ENCODE measurements around the gene TCF25.
"Not testable (repeated sequence)": the region's sequence is repeated elsewhere in the genome, so short reads cannot be mapped to it uniquely, and the experiment has no call there.

TCF25 gene

GRCh38 chr16:89923640-89924296 lies 50.4 kb downstream of the TCF25 start:
- TF ChIP-seq, protein P1, sequence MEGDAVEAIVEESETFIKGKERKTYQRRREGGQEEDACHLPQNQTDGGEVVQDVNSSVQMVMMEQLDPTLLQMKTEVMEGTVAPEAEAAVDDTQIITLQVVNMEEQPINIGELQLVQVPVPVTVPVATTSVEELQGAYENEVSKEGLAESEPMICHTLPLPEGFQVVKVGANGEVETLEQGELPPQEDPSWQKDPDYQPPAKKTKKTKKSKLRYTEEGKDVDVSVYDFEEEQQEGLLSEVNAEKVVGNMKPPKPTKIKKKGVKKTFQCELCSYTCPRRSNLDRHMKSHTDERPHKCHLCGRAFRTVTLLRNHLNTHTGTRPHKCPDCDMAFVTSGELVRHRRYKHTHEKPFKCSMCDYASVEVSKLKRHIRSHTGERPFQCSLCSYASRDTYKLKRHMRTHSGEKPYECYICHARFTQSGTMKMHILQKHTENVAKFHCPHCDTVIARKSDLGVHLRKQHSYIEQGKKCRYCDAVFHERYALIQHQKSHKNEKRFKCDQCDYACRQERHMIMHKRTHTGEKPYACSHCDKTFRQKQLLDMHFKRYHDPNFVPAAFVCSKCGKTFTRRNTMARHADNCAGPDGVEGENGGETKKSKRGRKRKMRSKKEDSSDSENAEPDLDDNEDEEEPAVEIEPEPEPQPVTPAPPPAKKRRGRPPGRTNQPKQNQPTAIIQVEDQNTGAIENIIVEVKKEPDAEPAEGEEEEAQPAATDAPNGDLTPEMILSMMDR (conservative IDR thresholded peaks at IDR 0.05; ENCODE audit: low read depth, low read length) = no peak
- peak overlapping the region; percentile 76 for H3K4me3 ChIP-seq (ENCODE audit: low read depth, low read length)
- no peak for DNase-seq (ENCODE audit: low read depth)

DNA sequence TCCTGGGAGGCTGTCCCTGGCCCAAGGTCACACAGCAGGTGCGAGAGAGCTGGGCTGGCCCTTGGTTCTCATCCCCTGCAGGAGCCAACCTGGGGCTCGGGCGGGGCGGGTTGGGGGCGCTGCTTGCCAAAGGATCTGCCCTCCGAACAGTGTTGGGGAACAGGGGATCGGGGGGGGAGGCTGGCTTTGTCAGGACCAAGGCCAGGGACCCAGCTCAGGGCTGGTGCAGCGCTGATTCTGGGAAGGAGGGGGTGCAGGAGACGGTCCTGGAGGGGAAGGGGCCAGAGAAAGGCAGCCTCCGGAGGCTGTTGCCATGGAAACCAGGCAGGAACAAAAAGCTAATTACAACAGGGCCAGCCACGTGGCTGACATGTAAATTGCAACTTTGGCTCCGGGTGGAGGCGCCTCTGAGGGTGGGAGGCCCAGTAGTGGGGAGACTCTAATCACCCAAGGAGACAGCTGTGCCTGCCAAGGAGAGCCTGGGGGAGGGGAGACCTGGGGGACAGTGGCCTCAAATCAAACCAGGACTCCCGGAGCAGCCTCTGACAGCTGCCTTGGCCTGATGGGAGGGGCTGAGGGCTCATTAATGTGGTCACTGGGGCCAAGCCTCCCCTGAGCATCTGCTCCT lies 51.0 kb downstream of the TCF25 start:
- DNase-seq (ENCODE audit: low read depth) = peak; percentile 67
- peak overlapping the region; percentile 76 for H3K4me3 ChIP-seq (ENCODE audit: low read depth, low read length)
- TF ChIP-seq, protein P1 (conservative IDR thresholded peaks at IDR 0.05; ENCODE audit: low read depth, low read length) = no peak

- peak overlapping the region; percentile 76 for H3K4me3 ChIP-seq (ENCODE audit: low read depth, low read length)
- TF ChIP-seq, protein P1 (conservative IDR thresholded peaks at IDR 0.05; ENCODE audit: low read depth, low read length) = no peak
- no peak for DNase-seq (ENCODE audit: low read depth)
These were observed 51.5 kb downstream of the TCF25 start for GRCh38 chr16:89924925-89925307.

DNA sequence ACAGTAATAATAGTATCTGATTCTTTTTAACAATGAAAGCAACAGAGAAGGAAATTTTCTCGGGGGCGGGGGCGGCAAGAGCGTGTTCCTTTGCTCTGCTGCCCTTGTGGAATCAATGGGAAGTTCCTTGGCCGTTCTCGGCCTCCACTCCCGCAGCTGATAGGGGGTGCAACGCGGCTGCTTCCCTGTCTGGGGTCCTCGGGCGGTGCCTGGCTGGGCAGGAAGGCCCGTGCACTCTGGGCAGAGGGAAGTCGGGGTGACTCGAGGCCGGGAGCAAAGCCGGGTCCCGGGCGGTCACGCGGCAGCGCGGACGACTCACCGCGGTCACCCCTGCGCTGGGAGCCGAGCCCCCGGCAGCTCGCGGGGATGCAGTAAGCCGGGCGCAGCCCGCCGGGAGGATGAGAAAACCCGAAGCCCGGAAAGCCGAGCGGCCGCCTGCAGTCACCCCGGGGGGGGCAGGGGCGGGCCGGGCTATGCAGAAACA lies 52.2 kb downstream of the TCF25 start:
- TF ChIP-seq, protein P1 (conservative IDR thresholded peaks at IDR 0.05; ENCODE audit: low read depth, low read length) = no peak
- DNase-seq (ENCODE audit: low read depth) = peak; percentile 25
- peak overlapping the region; percentile 65 for H3K4me3 ChIP-seq (ENCODE audit: low read depth, low read length)

- no peak for DNase-seq (ENCODE audit: low read depth)
- H3K4me3 ChIP-seq (ENCODE audit: low read depth, low read length) = no peak overlapping the region
- TF ChIP-seq, protein P1 (conservative IDR thresholded peaks at IDR 0.05; ENCODE audit: low read depth, low read length) = no peak
These were observed 58.0 kb downstream of the TCF25 start for GRCh38 chr16:89931305-89931896.

DNA sequence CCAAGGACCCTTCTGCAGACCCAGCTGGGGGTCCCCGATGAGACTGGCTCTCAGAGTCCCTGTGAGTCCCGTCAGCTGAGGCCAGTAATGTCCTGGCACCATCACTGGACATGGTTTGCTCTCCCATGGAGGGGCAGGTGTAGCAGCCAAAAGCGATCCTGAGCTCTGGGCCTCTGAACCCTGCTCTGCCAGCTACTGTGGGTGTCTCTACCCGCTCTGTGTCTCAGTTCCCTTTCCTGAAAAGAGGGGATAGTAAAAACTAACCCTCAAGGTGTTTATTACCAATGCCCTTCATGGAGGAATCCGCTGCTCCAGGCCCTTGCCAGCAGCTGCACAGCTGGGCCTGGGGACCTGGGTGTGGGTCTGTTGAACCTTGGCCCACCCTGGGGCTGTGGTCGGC lies 58.6 kb downstream of the TCF25 start:
- no peak overlapping the region for H3K4me3 ChIP-seq (ENCODE audit: low read depth, low read length)
- TF ChIP-seq, protein P1 (conservative IDR thresholded peaks at IDR 0.05; ENCODE audit: low read depth, low read length) = no peak
- DNase-seq (ENCODE audit: low read depth) = no peak

- DNase-seq (ENCODE audit: low read depth); H3K4me3 ChIP-seq (ENCODE audit: low read depth, low read length): not testable (repeated sequence)
These were observed 60.6 kb downstream of the TCF25 start for GRCh38 chr16:89934019-89934418.
